OCI-LY3 (cell line): Measurements from ENCODE around the gene SPAM1.

Source experiments
- CTCF ChIP-seq: fragments of 200-600, 300-600 bp; sonication (generic); IDR thresholded peaks from 2 replicates; pipeline ENCODE4 v1.5.1; 2014; ENCODE audit warnings: antibody characterized with exemption, low read length, low read depth
- EZH2phosphoT487 ChIP-seq: fragments of 200-600 bp; shearing (Covaris generic); IDR thresholded peaks from 2 replicates; pipeline ENCODE4 v1.6.1; 2018; ENCODE audit warnings: antibody characterized with exemption, mixed run types, low read depth

GRCh38 chr7:123995617-123996326 lies 70.7 kb downstream of the SPAM1 start:
- TF ChIP-seq CTCF: no peak
- no peak for TF ChIP-seq EZH2phosphoT487
